ENCODE data around the gene SIX4.
"Not testable (repeated sequence)": the region's sequence is repeated elsewhere in the genome, so short reads cannot be mapped to it uniquely, and the experiment has no call there.

SIX4 gene

GRCh38 chr14:60734465-60735242 is 10.5 kb upstream of the SIX4 start, which contains the start of gene MNAT1:
MNAT1 (plus strand) TSS chr14:60734761; CDS start chr14:60734863, 102 bp downstream.
- H3K4me3 ChIP-seq (ENCODE audit: low read length): peak within 1 kb of the TSS; percentile 70
- TF ChIP-seq, protein P1, sequence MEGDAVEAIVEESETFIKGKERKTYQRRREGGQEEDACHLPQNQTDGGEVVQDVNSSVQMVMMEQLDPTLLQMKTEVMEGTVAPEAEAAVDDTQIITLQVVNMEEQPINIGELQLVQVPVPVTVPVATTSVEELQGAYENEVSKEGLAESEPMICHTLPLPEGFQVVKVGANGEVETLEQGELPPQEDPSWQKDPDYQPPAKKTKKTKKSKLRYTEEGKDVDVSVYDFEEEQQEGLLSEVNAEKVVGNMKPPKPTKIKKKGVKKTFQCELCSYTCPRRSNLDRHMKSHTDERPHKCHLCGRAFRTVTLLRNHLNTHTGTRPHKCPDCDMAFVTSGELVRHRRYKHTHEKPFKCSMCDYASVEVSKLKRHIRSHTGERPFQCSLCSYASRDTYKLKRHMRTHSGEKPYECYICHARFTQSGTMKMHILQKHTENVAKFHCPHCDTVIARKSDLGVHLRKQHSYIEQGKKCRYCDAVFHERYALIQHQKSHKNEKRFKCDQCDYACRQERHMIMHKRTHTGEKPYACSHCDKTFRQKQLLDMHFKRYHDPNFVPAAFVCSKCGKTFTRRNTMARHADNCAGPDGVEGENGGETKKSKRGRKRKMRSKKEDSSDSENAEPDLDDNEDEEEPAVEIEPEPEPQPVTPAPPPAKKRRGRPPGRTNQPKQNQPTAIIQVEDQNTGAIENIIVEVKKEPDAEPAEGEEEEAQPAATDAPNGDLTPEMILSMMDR (conservative IDR thresholded peaks at IDR 0.05; ENCODE audit: low read length): peak; percentile 21; the same call in 1 of the 2 replicates
- DNase-seq (ENCODE audit: low read depth): peak; percentile 87

- no peak overlapping the region for H3K4me3 ChIP-seq (ENCODE audit: low read length)
- DNase-seq (ENCODE audit: low read depth): no peak
- TF ChIP-seq, protein P1 (conservative IDR thresholded peaks at IDR 0.05; ENCODE audit: low read length): no peak
Observed at GRCh38 chr14:60732840-60733483, 8.8 kb upstream of the SIX4 start.

DNA sequence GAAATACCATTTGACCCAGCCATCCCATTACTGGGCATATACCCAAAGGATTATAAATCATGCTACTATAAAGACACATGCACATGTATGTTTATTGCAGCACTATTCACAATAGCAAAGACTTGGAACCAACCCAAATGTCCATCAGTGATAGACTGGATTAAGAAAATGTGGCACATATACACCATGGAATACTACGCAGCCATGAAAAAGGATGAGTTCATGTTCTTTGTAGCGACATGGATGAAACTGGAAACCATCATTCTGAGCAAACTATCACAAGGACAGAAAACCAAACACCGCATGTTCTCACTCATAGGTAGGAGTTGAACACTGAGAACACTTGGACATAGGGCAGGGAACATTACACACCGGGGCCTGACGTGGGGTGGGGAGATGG is 7.1 kb upstream of the SIX4 start:
- not testable (repeated sequence) for DNase-seq (ENCODE audit: low read depth); H3K4me3 ChIP-seq (ENCODE audit: low read length)

DNA sequence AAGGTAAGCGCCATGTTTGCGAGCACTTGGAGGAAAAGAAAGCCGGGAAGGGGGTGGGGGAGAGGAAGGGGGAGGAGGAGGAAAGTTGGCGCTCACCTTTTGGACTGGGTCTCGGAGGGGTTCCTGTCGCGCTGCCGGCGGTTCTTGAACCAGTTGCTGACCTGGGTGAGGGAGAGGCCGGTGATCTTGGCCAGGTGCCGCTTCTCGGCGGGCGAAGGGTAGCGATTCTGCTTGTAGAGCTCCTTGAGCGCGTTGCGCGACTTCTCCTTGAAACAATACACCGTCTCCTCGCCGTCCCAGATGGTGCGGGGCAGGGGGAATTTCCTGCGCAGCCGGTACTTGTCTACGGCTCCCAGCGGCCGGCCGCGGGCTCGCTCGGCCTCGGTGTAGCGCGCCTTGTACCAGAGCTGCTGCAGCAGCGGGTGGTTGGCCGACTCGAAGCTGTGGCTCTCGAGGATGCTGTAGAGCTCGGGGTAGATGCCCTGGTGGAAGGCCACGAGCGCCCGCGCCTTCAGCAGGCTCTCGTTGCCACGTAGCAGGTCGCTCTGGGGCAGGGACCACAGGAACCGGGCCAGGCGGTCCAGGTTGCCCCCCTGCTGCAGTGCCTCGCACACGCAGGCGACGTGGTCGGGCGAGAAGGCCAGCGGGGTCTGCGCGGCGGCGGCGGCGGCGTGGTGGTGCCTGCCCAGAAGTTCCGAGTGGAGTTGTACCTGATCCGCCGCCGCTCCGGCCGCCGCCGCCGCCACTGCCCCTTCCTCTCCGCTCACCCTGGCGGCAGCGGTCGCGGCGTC is 840 bp downstream of the SIX4 start:
- H3K4me3 ChIP-seq (ENCODE audit: low read length): peak overlapping the region; percentile 87
- TF ChIP-seq, protein P1 (conservative IDR thresholded peaks at IDR 0.05; ENCODE audit: low read length): no peak; the same call in 1 of the 2 replicates
- peak; percentile 63 for DNase-seq (ENCODE audit: low read depth)

DNA sequence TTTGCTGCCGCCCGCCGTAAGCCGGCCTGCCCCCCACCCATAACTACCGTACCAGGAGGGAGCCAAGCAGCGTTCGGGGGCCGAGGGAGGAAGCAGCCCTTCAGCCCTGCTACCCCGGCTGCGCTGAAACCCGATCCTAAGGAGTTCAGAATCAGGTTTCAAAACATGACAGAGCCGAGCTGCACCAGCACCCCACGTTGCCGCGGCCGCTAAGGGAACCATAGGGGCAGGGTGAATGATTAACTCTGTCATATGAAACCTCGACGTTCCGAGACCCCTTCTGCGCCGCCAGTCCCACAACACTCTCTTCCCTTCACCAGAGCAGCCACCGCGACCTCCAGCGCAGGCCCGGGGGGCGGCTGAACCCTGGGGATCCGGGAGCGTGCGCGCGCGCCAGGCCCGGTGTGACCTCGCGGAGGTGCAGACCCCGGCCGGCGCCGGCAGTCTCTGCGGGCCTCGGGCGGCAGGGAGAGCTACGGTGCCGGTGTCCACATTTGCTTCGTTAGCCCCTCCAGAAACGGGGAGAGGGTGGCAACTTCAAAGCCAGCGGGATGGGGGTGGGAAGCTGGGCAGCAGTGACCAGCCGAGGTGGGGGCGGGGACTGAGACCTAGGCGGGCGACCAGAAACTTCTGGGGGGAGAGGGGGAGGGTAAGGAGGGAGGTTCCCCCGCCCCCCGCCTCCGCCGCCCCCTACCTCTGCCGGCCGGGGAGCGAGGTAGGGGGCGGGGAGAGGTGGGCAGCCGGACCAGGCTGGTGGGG is 1.6 kb downstream of the SIX4 start:
- TF ChIP-seq, protein P1 (conservative IDR thresholded peaks at IDR 0.05; ENCODE audit: low read length): no peak
- DNase-seq (ENCODE audit: low read depth): peak; percentile 43
- H3K4me3 ChIP-seq (ENCODE audit: low read length): peak overlapping the region; percentile 87

DNA sequence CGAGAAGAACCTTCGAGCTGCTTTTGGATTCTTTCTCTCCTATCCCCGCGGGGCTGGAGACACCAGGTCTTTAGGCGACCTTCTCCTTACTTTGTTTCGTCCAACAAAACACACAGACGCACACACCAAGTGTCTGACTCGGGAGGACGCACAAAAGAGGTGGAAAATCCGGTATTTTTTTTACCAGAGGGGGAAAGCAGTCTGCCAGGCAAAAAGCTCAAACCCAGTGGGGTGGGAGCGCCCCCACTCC is 2.1 kb downstream of the SIX4 start:
- no peak for DNase-seq (ENCODE audit: low read depth)
- TF ChIP-seq, protein P1 (conservative IDR thresholded peaks at IDR 0.05; ENCODE audit: low read length): no peak
- peak overlapping the region; percentile 87 for H3K4me3 ChIP-seq (ENCODE audit: low read length)
